ENCODE results near the gene CLDN2. TPM values are rescaled to one million over a fixed set of nuclear protein-coding genes. Genes with fewer than 3 reads are reported as not detected.

The CLDN2 gene
- total and polyA plus RNA-seq, 10 of the 15 experiments (the other 5 are each of a cell fraction or from before 2014, with no cell fraction given): 0.06 TPM; not detected in 9

DNA sequence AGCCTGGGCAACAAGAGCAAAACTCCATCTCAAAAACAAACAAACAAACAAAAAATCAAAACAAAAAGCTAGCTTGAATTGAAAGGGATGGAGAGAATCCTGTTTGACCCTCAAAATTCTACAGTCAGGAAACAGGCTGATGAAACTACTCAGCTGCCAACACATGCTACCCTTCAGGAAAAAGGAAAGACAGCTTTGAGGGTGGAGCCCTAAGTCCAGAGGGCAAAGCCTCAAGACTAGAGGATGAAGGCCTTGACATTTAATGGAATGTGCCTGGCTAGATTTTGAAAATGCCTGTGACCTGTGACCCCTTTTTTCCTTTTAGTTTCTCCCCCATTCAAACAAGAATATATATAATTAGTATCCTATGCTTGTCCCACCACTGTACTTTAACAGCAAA is 52.7 kb downstream of the CLDN2 start:
- ChIA-PET POLR2A (no interaction called here), CTCF (no interaction called here), SMC1A (ENCODE audit: uncharacterized antibody, unreplicated experiment) (interaction anchor here (1.3 kb wide), 1 partner anchor 9 kb away, joined by 3 read pairs; no protein-coding TSS in a partner anchor), RAD21 (ENCODE audit: unreplicated experiment) (no interaction called here)
- ATAC-seq (no peak), FAIRE-seq (no peak), DNase-seq (ENCODE audit: low read depth, low spot score) (no peak)
- no peak overlapping the region for H2AFZ ChIP-seq (ENCODE audit: control insufficient read depth, low read depth, low read length)
- in situ Hi-C loops (cut with MboI) (no loop called here), intact Hi-C loops (cut with micrococcal nuclease; ENCODE audit: unreplicated experiment) (no loop called here)
- H3K4me2 ChIP-seq (ENCODE audit: control insufficient read depth, insufficient read depth): no peak overlapping the region
- no peaks in the 10 kb centered on the region for H3K27me3 ChIP-seq (replicated peaks in 1 of 2; ENCODE audit: control insufficient read depth in 2 of 2, insufficient read depth in 2 of 2, low read length in 1 of 2)
- H3K4me1 ChIP-seq (ENCODE audit: control insufficient read depth, insufficient read depth, low read length): no peaks in the 10 kb centered on the region
- H3K27ac ChIP-seq (ENCODE audit: control insufficient read depth, insufficient read depth): no peak overlapping the region
- TF ChIP-seq SUZ12 (IDR thresholded peaks at IDR 0.05; ENCODE audit: unreplicated experiment) (no peak), IRF4 (IDR thresholded peaks at IDR 0.05; ENCODE audit: low read depth, low read length) (no peak), IKZF1 (conservative IDR thresholded peaks at IDR 0.05) (no peak), SREBF2 (IDR thresholded peaks at IDR 0.05; ENCODE audit: low read length) (no peak), SIN3A (IDR thresholded peaks at IDR 0.05; ENCODE audit: low read depth, low read length) (no peak), SMAD1 (IDR thresholded peaks at IDR 0.05; ENCODE audit: low read depth, partially characterized antibody) (no peak), NR2F1 (conservative IDR thresholded peaks at IDR 0.05) (no peak), SP1 (IDR thresholded peaks at IDR 0.05; ENCODE audit: low read depth, low read length) (no peak), YBX1 (IDR thresholded peaks at IDR 0.05) (no peak), JUND (IDR thresholded peaks at IDR 0.05; ENCODE audit: low read depth, low read length) (no peak), NBN (IDR thresholded peaks at IDR 0.05) (no peak), SMC3 (IDR thresholded peaks at IDR 0.05; ENCODE audit: borderline replicate concordance, low read length) (no peak), MYC (IDR thresholded peaks at IDR 0.05; ENCODE audit: insufficient read depth, insufficient read length, insufficient replicate concordance, low read length, severe bottlenecking) (no peak), RUNX3 (IDR thresholded peaks at IDR 0.05; ENCODE audit: low read length) (no peak), CHD4 (IDR thresholded peaks at IDR 0.05) (no peak), ETV6 (conservative IDR thresholded peaks at IDR 0.05 in 1 of 2, IDR thresholded peaks at IDR 0.05 in 1 of 2; ENCODE audit: borderline replicate concordance in 1 of 2, low read depth in 1 of 2) (no peak), MEF2B (IDR thresholded peaks at IDR 0.05; ENCODE audit: partially characterized antibody, poor library complexity, severe bottlenecking) (no peak)
- TF ChIP-seq, protein P1, sequence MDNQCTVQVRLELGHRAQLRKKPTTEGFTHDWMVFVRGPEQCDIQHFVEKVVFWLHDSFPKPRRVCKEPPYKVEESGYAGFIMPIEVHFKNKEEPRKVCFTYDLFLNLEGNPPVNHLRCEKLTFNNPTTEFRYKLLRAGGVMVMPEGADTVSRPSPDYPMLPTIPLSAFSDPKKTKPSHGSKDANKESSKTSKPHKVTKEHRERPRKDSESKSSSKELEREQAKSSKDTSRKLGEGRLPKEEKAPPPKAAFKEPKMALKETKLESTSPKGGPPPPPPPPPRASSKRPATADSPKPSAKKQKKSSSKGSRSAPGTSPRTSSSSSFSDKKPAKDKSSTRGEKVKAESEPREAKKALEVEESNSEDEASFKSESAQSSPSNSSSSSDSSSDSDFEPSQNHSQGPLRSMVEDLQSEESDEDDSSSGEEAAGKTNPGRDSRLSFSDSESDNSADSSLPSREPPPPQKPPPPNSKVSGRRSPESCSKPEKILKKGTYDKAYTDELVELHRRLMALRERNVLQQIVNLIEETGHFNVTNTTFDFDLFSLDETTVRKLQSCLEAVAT (IDR thresholded peaks at IDR 0.05): no peak
- TF ChIP-seq, protein P2, sequence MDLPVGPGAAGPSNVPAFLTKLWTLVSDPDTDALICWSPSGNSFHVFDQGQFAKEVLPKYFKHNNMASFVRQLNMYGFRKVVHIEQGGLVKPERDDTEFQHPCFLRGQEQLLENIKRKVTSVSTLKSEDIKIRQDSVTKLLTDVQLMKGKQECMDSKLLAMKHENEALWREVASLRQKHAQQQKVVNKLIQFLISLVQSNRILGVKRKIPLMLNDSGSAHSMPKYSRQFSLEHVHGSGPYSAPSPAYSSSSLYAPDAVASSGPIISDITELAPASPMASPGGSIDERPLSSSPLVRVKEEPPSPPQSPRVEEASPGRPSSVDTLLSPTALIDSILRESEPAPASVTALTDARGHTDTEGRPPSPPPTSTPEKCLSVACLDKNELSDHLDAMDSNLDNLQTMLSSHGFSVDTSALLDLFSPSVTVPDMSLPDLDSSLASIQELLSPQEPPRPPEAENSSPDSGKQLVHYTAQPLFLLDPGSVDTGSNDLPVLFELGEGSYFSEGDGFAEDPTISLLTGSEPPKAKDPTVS (IDR thresholded peaks at IDR 0.05; ENCODE audit: low read depth, low read length): no peak
- TF ChIP-seq, protein P3, sequence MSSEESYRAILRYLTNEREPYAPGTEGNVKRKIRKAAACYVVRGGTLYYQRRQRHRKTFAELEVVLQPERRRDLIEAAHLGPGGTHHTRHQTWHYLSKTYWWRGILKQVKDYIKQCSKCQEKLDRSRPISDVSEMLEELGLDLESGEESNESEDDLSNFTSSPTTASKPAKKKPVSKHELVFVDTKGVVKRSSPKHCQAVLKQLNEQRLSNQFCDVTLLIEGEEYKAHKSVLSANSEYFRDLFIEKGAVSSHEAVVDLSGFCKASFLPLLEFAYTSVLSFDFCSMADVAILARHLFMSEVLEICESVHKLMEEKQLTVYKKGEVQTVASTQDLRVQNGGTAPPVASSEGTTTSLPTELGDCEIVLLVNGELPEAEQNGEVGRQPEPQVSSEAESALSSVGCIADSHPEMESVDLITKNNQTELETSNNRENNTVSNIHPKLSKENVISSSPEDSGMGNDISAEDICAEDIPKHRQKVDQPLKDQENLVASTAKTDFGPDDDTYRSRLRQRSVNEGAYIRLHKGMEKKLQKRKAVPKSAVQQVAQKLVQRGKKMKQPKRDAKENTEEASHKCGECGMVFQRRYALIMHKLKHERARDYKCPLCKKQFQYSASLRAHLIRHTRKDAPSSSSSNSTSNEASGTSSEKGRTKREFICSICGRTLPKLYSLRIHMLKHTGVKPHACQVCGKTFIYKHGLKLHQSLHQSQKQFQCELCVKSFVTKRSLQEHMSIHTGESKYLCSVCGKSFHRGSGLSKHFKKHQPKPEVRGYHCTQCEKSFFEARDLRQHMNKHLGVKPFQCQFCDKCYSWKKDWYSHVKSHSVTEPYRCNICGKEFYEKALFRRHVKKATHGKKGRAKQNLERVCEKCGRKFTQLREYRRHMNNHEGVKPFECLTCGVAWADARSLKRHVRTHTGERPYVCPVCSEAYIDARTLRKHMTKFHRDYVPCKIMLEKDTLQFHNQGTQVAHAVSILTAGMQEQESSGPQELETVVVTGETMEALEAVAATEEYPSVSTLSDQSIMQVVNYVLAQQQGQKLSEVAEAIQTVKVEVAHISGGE (CRISPR knock-in tag; IDR thresholded peaks at IDR 0.05): no peak
- no peak overlapping the region for H3K4me3 ChIP-seq
- no peaks in the 10 kb centered on the region for H4K20me1 ChIP-seq (ENCODE audit: control insufficient read depth, insufficient read depth)
- no peaks in the 10 kb centered on the region for H3K79me2 ChIP-seq (ENCODE audit: control insufficient read depth, insufficient read depth, low read length)
- no peaks in the 10 kb centered on the region for H3K36me3 ChIP-seq (ENCODE audit: control insufficient read depth in 2 of 2, insufficient read depth in 2 of 2, low read length in 1 of 2)
- no peak overlapping the region for H3K9ac ChIP-seq (ENCODE audit: control insufficient read depth, insufficient read depth, low read length)
- no peaks in the 10 kb centered on the region for H3K9me3 ChIP-seq (replicated peaks; ENCODE audit: control insufficient read depth, insufficient read depth, low read length)
- no TSS peak for BruUV-seq (replicated peaks)
